GM12872 (cell line): ENCODE results near the gene POGK.

Experiments used
- CTCF ChIP-seq: IDR thresholded peaks from 3 replicates; pipeline ENCODE4 v1.5.1; 2011; ENCODE audit warnings: low read depth, mild to moderate bottlenecking, low read length, moderate library complexity; ENCODE audit not compliant: insufficient read depth

Gene POGK

GRCh38 chr1:166858726-166859419, 19.6 kb downstream of the POGK start:
- TF ChIP-seq CTCF, result no peak

- no peak for TF ChIP-seq CTCF
Measured at GRCh38 chr1:166859597-166859996, 20.3 kb downstream of the POGK start.

GRCh38 chr1:166865926-166866325, 26.7 kb downstream of the POGK start:
- no peak for TF ChIP-seq CTCF

GRCh38 chr1:166868639-166869038, 29.4 kb downstream of the POGK start:
- no peak for TF ChIP-seq CTCF

- no peak for TF ChIP-seq CTCF
Measured at GRCh38 chr1:166869318-166870099, 30.2 kb downstream of the POGK start.

- no peak for TF ChIP-seq CTCF
Measured at GRCh38 chr1:166870584-166870983, 31.3 kb downstream of the POGK start.

GRCh38 chr1:166874464-166874863, 35.2 kb downstream of the POGK start:
- no peak for TF ChIP-seq CTCF
